Left lung (tissue), 10 donors: ENCODE measurements around the gene KCNJ12. TPM values are rescaled to one million over a fixed set of nuclear protein-coding genes. Genes with fewer than 3 reads are reported as not detected.
"Not testable (repeated sequence)": the region's sequence is repeated elsewhere in the genome, so short reads cannot be mapped to it uniquely, and the experiment has no call there.

Experiments
- ATAC-seq: fragments of 200-7000 bp; cut with Tn5 transposase; one replicate; pipeline ENCODE4 v1.9.1; 2020; ENCODE audit warnings: moderate library complexity
- DNase-seq, 4 donors: peaks; one replicate each; pipeline ENCODE4 v3.0.0-alpha.2; 2013 to 2020
- H3K27ac ChIP-seq, 2 donors: fragments of 200-600 bp; sonication (generic) in 1 of 2; one replicate each; pipeline versions ENCODE4 v1.5.0 to v1.8.0; 2020 to 2021
- H3K27me3 ChIP-seq, 2 donors: fragments of 200-600 bp; sonication (generic) in 1 of 2; one replicate each; pipeline versions ENCODE4 v1.5.0 to v1.8.0; 2020 to 2021
- H3K36me3 ChIP-seq, 2 donors: fragments of 200-600 bp; sonication (generic) in 1 of 2; one replicate each; pipeline versions ENCODE4 v1.5.0 to v1.8.0; 2020 to 2021
- H3K4me1 ChIP-seq, 2 donors: fragments of 200-600 bp; one replicate each; pipeline ENCODE4 v1.8.0; 2021
- H3K4me3 ChIP-seq, 2 donors: fragments of 200-600 bp; sonication (generic) in 1 of 2; one replicate each; pipeline versions ENCODE4 v1.5.0 to v1.8.0; 2020 to 2021; ENCODE audit warnings: mild to moderate bottlenecking in 1 of 2
- H3K9me3 ChIP-seq, 2 donors: fragments of 200-600 bp; sonication (generic) in 1 of 2; one replicate each; pipeline versions ENCODE4 v1.5.0 to v1.8.0; 2020 to 2021
- intact Hi-C, 2 donors: fragments of 100-400 bp; cut with DNase I; formaldehyde crosslinking; loops; one replicate each; pipeline versions ENCODE4 v1.11.2 to v1.14.2; 2022
- polyA plus RNA-seq, 6 donors: library from polyadenylated mRNA; unstranded; fragments of 120-200 nt; gene quantifications; one replicate each; pipeline ENCODE4 v1.2.1, GENCODE V29; 2013; ENCODE audit not compliant: insufficient read length in 6 of 6
- total RNA-seq, 2 donors: library from RNA; stranded (reverse); fragmentation: NEBNext Ultra II Directional; extraction: Animal tissue kit (Norgen Biotek cat#: 25700); gene quantifications; one replicate each; pipeline ENCODE4 v1.2.1, GENCODE V29; 2021
- TF ChIP-seq, protein P1 (sequence below), 2 donors: fragments of 200-600 bp; sonication (generic) in 1 of 2; IDR thresholded peaks; one replicate each; pipeline versions ENCODE4 v1.5.0 to v1.8.0; 2021; ENCODE audit warnings: antibody characterized with exemption in 2 of 2
- donor health status: DM: no; HTN: yes; CAD: no.
- donor health status: DM: no; HTN: no; CAD: no.

The KCNJ12 gene
- total and polyA plus RNA-seq, 8 donors: 3.0 to 5.7 (median 3.7) TPM

DNA sequence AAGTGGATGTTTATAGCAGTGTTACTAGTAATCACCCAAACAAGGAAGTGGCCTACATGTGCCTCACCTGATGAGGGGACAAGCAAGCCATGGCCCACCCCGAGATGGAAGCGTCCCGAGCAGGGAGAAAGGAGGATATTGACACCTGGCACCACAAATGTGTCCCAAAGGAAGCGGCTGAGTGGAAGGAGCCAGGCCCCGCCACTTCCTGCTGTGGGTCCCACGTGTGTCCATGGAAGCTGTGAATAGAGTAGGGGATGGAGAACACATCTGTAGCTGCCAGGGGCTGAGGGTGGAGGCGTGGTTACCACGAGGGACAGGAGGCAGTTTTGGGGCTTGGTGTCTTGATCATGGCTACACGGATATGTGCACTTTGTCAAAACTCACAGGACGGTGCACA is 49.2 kb downstream of the KCNJ12 start:
- no peak overlapping the region for H3K4me3 ChIP-seq
- H3K4me1 ChIP-seq: no peaks in the 10 kb centered on the region
- intact Hi-C loops: no loop called here
- H3K9me3 ChIP-seq: no peaks in the 10 kb centered on the region
- peak in 1 of 4 donors; percentile 41 for DNase-seq
- H3K36me3 ChIP-seq: no peaks in the 10 kb centered on the region
- no peak for ATAC-seq
- no peaks in the 10 kb centered on the region for H3K27me3 ChIP-seq
- TF ChIP-seq, protein P1, sequence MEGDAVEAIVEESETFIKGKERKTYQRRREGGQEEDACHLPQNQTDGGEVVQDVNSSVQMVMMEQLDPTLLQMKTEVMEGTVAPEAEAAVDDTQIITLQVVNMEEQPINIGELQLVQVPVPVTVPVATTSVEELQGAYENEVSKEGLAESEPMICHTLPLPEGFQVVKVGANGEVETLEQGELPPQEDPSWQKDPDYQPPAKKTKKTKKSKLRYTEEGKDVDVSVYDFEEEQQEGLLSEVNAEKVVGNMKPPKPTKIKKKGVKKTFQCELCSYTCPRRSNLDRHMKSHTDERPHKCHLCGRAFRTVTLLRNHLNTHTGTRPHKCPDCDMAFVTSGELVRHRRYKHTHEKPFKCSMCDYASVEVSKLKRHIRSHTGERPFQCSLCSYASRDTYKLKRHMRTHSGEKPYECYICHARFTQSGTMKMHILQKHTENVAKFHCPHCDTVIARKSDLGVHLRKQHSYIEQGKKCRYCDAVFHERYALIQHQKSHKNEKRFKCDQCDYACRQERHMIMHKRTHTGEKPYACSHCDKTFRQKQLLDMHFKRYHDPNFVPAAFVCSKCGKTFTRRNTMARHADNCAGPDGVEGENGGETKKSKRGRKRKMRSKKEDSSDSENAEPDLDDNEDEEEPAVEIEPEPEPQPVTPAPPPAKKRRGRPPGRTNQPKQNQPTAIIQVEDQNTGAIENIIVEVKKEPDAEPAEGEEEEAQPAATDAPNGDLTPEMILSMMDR (IDR thresholded peaks at IDR 0.05): no peak
- H3K27ac ChIP-seq: no peak overlapping the region

DNA sequence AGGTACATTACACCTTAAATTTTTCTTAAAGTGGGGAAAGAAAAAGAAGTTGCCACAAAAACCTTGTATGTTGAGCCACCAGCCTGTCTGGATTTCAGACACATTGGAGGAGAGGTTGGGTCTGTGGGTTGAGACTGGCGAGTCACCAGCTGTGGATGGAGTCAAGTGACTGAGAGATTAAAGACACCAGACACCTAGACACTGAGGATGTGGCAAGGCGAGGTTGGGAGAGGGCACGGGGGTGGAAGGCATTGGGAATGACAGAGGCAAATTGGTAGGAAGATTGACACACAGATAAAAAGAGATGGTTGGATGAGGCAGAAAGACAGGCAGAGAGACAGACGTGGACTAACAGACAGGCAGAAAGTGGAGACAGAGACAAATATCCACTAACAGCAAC is 49.6 kb downstream of the KCNJ12 start:
- no peak for DNase-seq
- Histone ChIP-seq H3K9me3 (no peaks in the 10 kb centered on the region), H3K36me3 (no peaks in the 10 kb centered on the region), H3K4me3 (no peak overlapping the region), H3K27ac (no peak overlapping the region), H3K4me1 (no peaks in the 10 kb centered on the region), H3K27me3 (no peaks in the 10 kb centered on the region)
- no peak for ATAC-seq
- TF ChIP-seq, protein P1 (IDR thresholded peaks at IDR 0.05): no peak
- intact Hi-C loops: no loop called here

DNA sequence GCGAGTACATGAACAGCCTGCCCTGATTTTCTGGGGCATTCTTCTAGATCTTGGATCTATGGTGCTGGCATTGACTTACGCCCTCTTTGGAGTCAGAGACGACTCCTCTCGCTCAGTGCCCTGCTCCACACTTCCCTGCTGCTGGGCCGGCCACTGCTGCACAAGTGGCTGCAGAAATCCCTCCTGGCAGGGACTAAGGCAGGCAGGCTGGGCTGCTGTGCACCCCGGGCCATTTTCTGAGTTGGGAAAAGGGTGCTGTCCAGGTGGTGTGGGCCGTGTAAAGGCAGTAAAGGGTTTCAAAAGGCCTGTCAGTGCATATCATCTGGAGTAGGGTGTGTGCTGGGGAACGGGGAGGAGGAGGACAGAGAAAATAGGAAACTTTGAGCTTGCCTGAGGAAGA is 50.1 kb downstream of the KCNJ12 start:
- H3K9me3 ChIP-seq, H3K4me1 ChIP-seq, H3K4me3 ChIP-seq, H3K27me3 ChIP-seq, H3K36me3 ChIP-seq, ATAC-seq, intact Hi-C loops, DNase-seq, H3K27ac ChIP-seq: not testable (repeated sequence)

DNA sequence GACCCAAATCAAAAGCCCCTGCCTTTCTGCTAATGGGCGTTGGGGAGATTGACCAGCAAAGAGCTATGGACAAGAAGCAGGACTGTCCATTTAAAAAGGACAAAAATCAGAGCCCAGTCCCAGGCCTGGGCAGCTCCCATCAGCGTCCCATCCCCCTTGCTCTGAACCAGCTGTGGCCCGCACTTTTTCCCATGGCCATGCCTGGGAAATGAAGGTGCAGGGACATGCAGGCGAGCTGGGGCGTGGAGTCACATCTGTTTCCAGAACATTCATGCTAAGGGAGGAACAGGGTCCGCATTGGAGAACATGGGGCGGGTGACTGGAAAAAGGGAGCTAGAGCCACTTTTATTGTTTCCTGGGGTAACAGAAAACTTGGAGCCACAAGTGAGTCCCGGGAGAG is 50.7 kb downstream of the KCNJ12 start:
- ATAC-seq, H3K27me3 ChIP-seq, H3K27ac ChIP-seq, H3K4me3 ChIP-seq, H3K9me3 ChIP-seq, intact Hi-C loops, H3K4me1 ChIP-seq, H3K36me3 ChIP-seq, DNase-seq: not testable (repeated sequence)

DNA sequence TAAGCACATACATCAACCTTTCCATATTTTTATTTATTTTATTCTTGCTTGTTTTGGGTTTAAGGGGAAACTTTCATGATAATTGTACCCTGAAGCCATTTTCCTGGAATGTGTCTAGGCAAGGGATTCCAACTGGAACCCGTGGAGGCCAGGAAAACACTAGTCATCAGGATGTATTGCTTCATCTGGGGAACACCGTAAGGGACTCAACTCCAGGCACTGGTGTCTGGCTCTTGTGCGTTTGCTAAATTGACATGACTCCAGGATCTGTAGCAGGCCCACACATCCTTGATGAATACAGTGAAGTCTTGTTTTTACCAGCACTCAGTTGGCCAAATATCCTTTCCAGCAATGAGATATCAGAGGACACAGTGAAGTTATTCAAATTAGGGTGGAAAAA is 51.6 kb downstream of the KCNJ12 start:
- H3K27ac ChIP-seq, H3K4me1 ChIP-seq, H3K4me3 ChIP-seq, intact Hi-C loops, H3K27me3 ChIP-seq, DNase-seq, H3K36me3 ChIP-seq, H3K9me3 ChIP-seq: not testable (repeated sequence)
- peak; percentile 14 for ATAC-seq

DNA sequence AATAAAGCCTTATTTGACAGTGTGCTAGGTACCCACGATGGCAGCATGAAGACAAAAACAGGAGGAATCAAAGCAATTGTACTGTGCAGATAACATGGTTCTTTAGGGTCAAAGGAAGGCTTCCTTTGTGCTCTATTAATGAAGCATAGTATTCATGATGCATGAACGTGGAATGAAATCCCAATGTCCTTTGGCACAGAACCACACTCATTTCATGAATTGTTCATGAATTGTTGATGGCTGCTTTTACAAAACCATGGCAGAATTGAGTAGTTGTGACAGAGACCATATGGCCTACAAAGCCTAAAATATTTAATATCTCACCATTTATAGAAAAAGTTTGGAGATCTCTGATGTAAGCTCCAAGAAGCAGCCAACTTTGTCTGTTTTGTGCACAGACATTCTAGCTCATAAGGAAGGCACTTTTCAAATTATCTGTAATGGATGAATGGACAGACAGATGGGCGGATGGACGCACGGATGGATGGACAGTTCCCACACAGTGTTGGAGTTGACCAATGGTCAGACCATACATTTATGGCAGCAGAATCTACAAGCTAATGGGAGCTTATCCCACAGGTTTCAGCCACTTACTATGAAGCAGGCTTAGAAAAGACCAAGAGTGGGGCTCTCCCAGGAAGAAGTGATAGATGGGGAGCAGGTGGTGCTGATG is 52.7 kb downstream of the KCNJ12 start:
- H3K27me3 ChIP-seq, H3K4me1 ChIP-seq, intact Hi-C loops, H3K4me3 ChIP-seq, H3K9me3 ChIP-seq, H3K27ac ChIP-seq, H3K36me3 ChIP-seq, ATAC-seq: not testable (repeated sequence)
- peak in 2 of 4 donors; percentile 60 to 71 for DNase-seq

DNA sequence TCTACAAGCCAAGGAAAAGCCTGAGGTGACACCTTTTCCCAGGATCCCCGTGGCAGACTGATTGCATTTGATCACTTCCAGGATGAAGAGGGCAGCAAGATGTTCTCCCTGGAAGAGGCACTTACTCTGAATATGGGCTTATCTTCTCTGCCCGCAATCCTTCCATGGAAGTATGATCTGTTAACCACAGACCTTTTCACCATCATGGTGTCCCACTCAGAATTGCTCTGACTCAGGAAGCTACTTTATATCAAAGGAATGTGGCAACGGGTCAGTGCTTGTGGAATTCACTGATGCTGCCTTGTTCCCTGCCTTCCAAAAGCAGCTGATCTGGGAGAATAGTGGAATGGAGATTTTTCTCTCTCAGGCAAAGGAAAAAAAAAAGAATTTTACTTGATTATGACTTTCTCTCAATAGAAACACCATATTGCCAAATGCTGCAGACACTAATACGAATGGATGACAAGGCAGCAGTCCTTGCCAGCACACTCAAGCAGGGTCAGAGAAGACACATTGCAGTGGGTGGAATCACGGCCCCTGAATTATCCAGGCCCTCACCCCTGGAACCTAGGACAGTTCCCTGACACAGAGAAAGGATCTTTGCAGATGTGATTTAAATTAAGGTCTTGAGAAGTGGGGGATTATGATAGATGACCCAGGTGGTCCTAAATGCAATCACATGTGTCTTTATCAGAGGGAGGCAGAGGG is 53.9 kb downstream of the KCNJ12 start:
- H3K36me3 ChIP-seq, H3K9me3 ChIP-seq, intact Hi-C loops, H3K27me3 ChIP-seq, H3K27ac ChIP-seq, H3K4me1 ChIP-seq, H3K4me3 ChIP-seq, DNase-seq: not testable (repeated sequence)
- peak; percentile 54 for ATAC-seq

DNA sequence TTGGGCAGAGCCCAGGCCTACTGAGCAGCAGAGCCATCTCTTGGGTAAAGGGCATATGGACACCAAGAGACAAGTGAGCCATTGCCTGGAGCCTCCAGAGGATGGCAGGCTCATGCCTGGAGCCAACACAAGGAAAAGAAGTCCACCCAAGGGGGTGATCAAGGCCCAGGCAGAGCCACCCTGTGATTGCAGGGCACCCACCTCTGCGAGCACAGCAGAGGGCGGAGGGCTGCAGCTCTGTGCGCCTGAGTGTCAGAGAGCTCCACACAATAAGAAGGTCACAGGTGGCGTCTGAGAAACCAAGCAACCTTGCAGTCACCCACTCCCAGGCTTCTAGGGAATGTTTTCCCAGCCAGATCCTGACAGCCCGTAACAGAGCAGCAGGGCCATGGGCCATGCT is 57.8 kb downstream of the KCNJ12 start:
- ATAC-seq, H3K27ac ChIP-seq, DNase-seq, H3K36me3 ChIP-seq, H3K9me3 ChIP-seq, H3K4me1 ChIP-seq, H3K27me3 ChIP-seq, H3K4me3 ChIP-seq, intact Hi-C loops: not testable (repeated sequence)

DNA sequence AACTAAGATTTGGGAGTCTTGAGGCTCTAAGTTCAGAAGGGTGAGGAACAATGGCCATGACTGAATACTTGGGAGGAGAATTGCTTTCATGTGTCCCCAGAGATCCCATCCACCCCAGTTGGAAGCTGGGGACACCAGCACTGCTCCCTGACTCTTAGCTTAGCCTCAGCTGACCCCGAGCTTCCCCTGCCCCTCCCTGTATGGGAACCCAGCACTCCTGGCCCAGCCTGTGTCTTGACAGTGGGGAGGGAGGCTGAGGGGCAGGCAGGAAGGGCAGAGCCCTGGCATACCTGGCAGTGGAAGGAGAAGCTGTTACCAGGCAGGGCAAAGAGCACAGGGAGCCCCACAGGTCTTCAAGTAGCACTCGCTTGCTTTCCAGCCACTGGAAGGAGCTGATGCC is 58.8 kb downstream of the KCNJ12 start:
- H3K27ac ChIP-seq, DNase-seq, ATAC-seq, H3K4me3 ChIP-seq, H3K9me3 ChIP-seq, H3K27me3 ChIP-seq, intact Hi-C loops, H3K4me1 ChIP-seq, H3K36me3 ChIP-seq: not testable (repeated sequence)

DNA sequence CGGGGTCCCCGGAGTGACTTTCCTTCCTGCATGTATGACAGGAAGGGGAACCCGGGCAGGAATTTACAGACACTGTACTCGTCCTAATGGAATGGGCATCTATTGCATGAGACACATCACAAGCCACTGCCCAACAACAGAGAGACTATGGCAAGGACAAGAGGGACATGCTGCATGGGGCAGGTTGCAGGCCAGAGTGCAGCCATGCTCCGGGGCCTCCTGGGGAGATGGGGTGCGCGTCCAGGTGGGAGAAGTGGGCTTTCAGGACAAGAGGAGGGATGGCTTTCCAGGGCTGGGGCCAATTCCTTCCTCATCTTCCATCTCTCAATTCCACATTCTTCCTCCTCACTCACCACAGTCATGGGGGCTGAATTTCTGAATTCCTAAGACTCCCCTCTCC is 60.3 kb downstream of the KCNJ12 start:
- H3K9me3 ChIP-seq, H3K36me3 ChIP-seq, intact Hi-C loops, H3K27ac ChIP-seq, ATAC-seq, H3K27me3 ChIP-seq, DNase-seq, H3K4me3 ChIP-seq, H3K4me1 ChIP-seq: not testable (repeated sequence)

DNA sequence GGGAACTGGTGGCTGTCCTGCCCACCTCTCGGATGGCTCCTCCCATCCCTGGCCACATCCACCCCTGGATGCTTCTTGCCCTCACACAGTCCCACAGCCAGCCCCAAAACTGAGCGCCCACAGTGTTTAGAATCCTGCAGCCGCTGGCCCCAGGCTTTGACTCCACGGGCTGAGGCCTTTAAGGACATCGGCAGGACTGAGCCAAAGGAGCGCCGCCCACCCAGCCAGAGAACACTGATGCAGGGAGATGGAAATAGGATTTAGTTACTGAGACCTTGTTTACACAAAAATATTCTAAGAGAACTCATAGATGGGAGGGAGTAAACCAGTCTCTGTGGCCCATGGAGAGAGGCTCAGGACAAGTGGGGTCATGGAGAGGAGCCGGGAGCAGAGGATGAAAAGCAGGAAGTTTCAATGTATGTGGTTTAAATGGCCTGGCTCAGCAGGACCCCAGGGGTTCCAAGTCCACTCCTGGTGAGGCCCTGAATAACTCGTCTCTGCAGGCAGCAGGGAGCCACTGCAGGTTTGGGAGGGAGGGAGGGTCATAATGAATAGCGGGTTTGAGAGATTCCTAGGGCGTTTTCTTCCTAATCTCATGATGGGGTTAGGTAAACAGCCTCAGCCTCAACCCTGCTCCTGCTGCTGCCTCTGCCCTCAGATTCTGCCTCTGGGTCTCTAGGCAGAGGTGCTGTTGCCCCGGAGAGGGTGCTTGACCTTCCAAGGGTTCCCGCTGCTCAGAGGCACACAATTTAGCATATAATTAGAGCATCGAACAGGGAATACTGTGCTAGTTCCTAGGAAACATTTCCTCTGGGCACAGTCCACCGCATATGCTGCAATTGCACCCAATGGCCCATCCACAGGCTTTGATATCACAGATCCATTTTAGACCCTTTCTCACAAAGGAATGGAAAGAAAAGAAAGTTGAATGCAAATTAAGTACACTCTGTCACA is 61.0 kb downstream of the KCNJ12 start:
- H3K27ac ChIP-seq, H3K4me1 ChIP-seq, H3K36me3 ChIP-seq, ATAC-seq, H3K27me3 ChIP-seq, DNase-seq, H3K4me3 ChIP-seq, H3K9me3 ChIP-seq, intact Hi-C loops: not testable (repeated sequence)
